ENCODE results near the gene REM1. TPM values are rescaled to one million over a fixed set of nuclear protein-coding genes. Genes with fewer than 3 reads are reported as not detected.
A peak's percentile ranks its signal among the peaks of the same experiment; 100 is the strongest.
"Not testable (repeated sequence)": the region's sequence is repeated elsewhere in the genome, so short reads cannot be mapped to it uniquely, and the experiment has no call there.

Gene REM1
- under 1 TPM; 0.27 to 0.81 TPM for total RNA-seq
- long read RNA-seq, partial matches to known transcripts, result 0 of 1 reads
- long read RNA-seq, other reads (novel, unspliced or antisense), result 1 of 1 reads

DNA sequence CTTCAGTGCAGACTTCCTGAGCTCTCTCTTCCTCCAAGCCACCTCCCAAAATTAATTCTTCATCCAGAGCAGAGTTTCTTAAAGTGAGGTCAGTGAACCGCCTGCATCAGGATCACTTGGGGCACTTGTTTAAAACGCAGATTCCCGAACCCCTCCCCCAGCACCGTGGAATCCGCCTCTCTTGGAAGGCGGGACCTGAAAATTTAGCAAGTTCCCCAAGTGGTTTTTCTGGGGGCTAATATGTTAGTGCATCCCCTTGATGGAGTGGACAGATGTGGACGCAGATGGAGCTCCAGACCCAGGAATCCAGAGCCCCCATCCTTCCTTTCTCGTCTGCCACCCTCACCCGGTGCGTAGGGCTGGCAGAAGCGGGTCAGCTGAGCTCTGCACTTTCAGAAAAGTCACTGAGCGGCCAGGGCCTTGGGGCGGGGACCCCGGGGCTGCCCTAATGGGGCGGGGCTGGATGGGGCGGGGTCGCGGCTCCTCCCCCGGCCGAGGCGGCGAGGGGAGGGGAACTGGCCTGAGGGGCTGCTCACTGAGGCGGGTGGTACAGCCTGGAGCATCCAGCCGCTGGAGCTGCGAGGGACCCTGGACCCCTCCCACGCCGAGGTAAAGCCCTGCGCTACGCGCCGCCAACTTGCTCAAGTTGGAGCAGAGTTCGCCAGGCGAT, at the start of gene REM1, which contains the start of gene DEFB124:
Gene REM1, plus strand, starts transcription at position 531 of the 670 bp plus-strand sequence. CDS start 1,158 bp downstream, outside the sequence.
Gene DEFB124, minus strand, starts transcription at position 370 of the 670 bp plus-strand sequence. CDS start 2,114 bp downstream, outside the sequence.
- DNase-seq (peak in 1 of 2 donors; percentile 12), ATAC-seq (no peak)
- intact Hi-C loops (cut with DNase I, micrococcal nuclease), result no loop called here

DNA sequence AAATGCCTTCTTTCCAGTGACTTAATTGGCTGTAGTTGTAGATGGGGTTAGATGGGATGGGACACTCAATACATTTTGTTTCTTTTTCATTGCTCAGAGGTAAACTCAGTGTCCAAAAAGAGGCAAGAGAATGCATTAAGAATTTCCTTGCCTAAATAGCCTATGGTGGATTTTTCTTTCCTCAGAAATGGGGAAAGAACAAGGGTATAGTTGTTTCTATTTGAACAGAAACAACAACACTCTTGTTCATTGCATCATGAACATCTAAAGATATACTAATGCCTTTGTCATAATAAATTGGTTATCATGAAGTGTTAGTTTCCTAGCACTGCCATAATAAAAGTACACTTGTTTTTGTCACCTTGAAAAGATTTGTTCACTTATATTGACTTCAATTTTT, 49.3 kb upstream of the REM1 start:
- intact Hi-C loops (cut with DNase I, micrococcal nuclease), result no loop called here
- DNase-seq (no peak), ATAC-seq (no peak)

DNA sequence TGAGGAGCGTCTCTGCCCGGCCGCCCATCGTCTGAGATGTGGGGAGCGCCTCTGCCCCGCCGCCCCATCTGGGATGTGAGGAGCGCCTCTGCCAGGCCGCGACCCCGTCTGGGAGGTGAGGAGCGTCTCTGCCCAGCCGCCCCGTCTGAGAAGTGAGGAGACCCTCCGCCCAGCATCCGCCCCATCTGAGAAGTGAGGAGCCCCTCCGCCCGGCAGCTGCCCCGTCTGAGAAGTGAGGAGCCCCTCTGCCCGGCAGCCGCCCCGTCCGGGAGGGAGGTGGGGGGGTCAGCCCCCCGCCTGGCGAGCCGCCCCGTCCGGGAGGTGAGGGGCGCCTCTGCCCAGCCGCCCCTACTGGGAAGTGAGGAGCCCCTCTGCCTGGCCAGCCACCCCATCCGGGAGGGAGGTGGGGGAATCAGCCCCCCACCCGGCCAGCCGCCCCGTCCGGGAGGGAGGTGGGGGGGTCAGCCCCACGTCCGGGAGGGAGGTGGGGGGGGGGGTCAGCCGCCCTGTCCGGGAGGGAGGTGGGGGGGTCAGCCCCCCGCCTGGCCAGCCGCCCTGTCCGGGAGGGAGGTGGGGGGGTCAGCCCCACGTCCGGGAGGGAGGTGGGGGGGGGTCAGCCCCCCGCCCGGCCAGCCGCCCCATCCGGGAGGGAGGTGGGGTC, 48.1 kb upstream of the REM1 start:
- intact Hi-C loops (cut with DNase I, micrococcal nuclease); DNase-seq; ATAC-seq: not testable (repeated sequence)

DNA sequence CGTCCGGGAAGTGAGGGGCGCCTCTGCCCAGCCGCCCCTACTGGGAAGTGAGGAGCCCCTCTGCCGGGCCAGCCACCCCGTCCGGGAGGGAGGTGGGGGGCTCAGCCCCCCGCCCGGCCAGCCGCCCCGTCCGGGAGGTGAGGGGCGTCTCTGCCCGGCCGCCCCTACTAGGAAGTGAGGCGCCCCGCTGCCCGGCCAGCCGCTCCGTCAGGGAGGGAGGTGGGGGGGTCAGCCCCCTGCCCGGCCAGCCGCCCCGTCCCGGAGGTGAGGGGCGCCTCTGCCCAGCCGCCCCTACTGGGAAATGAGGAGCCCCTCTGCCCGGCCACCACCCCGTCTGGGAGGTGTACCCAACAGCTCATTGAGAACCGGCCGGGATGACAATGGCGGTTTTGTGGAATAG, 47.5 kb upstream of the REM1 start:
- ATAC-seq; DNase-seq; intact Hi-C loops (cut with DNase I, micrococcal nuclease): not testable (repeated sequence)

GRCh38 chr20:31430568-31431115, 44.4 kb upstream of the REM1 start:
- intact Hi-C loops (cut with DNase I, micrococcal nuclease), result no loop called here

GRCh38 chr20:31440012-31440659, 35.0 kb upstream of the REM1 start, which contains the start of gene DEFB123:
DEFB123 (plus strand) TSS chr20:31440632; CDS start chr20:31440699, 67 bp downstream.
- ATAC-seq (no peak), DNase-seq (no peak)
- intact Hi-C loops (cut with DNase I, micrococcal nuclease), result no loop called here

More at GRCh38 chr20:31430568-31431115, 44.4 kb upstream of the REM1 start:
- ATAC-seq (no peak), DNase-seq (no peak)

- no peak for ATAC-seq
- DNase-seq, result no peak
- intact Hi-C loops (cut with DNase I, micrococcal nuclease), result no loop called here
Observed at GRCh38 chr20:31446084-31446819, 28.8 kb upstream of the REM1 start.

DNA sequence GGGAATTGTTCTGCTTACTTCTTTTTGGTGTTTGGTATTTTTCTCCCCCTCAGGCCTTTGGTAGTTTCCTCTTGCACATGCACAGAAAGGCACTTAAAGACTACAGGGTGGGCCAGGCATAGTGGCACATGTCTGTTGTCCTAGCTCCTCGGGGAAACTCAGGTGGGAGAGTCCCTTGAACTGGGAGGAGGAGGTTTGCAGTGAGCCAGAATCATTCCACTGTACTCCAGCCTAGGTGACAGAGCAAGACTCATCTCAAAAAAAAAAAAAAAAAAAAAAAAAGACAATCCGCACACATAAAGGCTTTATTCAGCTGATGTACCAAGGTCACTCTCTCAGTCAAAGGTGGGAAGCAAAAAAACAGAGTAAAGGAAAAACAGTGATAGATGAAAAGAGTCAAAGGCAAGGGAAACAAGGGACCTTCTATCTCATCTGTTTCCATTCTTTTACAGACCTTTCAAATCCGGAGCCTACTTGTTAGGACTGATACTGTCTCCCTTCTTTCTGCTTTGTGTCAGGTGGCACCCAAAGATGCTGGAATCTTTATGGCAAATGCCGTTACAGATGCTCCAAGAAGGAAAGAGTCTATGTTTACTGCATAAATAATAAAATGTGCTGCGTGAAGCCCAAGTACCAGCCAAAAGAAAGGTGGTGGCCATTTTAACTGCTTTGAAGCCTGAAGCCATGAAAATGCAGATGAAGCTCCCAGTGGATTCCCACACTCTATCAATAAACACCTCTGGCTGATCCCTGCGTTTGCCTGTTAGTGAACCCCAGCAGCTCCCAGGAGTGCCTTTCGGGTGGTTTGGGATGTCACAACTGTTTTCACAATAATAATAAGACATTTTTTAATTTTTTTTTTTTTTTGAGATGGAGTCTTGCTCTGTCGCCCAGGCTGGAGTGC, 25.3 kb upstream of the REM1 start:
- intact Hi-C loops (cut with DNase I, micrococcal nuclease), result no loop called here
- ATAC-seq, result no peak
- no peak for DNase-seq

- intact Hi-C loops (cut with DNase I, micrococcal nuclease), result no loop called here
- DNase-seq (no peak), ATAC-seq (no peak)
Observed at GRCh38 chr20:31452575-31452974, 22.5 kb upstream of the REM1 start.

DNA sequence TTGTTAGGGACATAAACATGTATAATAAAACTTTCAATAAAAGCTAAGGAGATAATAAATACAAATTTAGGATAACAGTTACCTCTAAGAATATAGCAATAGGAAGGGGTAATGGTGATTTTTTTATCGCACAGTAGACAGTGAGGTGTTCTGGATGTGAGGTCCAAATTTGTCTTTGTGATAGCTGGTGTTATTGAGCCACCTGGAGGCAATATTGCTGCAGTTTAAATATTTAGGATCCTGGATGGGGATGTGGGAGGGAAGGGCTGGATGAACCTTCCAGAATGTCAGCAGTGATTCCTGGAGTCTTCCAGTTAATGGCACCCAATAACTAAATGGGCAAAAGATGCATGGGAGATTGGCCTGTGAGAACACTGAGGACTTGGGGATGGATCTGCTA, 20.7 kb upstream of the REM1 start:
- ATAC-seq (no peak), DNase-seq (no peak)
- intact Hi-C loops (cut with DNase I, micrococcal nuclease), result no loop called here

DNA sequence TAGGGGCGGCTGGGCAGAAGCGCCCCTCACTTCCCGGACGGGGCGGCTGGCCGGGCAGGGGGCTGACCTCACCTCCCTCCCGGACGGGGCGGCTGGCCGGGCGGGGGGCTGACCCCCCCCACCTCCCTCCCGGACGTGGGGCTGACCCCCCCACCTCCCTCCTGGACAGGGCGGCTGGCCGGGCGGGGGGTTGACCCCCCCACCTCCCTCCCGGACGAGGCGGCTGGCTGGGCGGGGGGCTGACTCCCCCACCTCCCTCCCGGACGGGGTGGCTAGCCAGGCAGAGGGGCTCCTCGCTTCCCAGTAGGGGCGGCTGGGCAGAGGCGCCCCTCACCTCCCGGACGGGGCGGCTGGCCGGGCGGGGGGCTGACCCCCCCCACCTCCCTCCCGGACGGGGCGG, 4.1 kb upstream of the REM1 start:
- DNase-seq; ATAC-seq; intact Hi-C loops (cut with DNase I, micrococcal nuclease): not testable (repeated sequence)

GRCh38 chr20:31472395-31473330, 2.4 kb upstream of the REM1 start:
- ATAC-seq (no peak), DNase-seq (no peak)
- intact Hi-C loops (cut with DNase I, micrococcal nuclease), result no loop called here

- ATAC-seq, result no peak
Observed at GRCh38 chr20:31473331-31474096, 1.6 kb upstream of the REM1 start.

DNA sequence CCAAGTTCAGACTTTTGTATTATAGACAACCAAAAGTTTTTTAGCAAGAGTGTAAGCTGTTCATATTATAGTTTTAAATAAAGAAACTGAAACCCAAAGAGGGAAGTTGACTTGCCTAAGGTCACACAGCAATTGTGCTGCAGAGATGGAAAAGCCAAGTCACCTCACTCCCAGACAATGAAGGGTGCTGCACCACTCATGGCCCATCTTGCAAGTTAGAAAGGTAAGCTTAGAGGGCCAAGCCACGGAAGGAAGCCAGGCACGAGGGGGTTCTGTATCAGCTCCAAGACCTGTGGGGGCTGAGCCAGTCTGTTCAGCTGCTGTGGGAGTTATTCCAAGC, 1.0 kb upstream of the REM1 start:
- ATAC-seq (no peak), DNase-seq (no peak)
- intact Hi-C loops (cut with DNase I, micrococcal nuclease), result no loop called here

More at GRCh38 chr20:31473331-31474096, 1.6 kb upstream of the REM1 start:
- DNase-seq, result no peak
- intact Hi-C loops (cut with DNase I, micrococcal nuclease), result no loop called here

DNA sequence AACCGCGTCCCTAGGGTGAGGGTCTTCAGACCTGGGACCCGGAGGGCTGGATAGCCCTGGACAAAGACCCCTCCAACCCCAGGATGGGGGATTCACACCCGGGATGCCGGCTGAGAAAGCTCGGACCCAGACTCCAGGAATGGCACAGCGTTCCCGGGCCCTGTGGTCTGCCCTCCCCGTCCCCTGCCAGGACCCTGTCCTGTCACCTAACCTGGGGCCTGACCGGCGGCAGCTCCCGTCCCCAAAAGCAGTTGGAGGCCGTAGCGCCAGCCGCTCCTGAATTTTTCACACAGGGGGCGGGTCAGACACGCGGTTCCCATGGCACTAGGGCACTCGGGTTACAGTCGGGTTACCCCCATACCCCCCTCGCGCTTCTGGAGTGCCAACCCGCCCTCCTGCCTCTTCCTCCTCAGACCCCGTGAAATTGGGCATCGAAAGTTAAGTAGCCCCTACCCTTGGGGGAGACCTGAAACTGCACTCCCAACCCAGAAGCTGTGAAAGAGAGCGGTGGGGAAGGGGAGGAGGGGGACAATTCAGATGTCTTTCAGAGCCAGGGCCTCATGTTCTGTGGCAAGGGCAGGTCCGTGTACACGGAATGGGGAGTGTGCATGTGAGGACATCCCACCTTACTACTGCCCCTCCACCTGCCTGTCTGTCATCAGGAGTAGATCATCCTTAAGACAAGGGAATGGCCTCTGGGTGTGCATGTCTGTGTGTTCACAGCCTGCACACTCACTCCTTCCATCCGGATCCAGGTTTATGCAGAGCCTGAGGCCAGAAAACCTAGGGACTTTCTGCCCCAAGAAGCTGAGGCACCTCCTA, 595 bp downstream of the REM1 start:
- ATAC-seq, result no peak
- DNase-seq, result no peak
- intact Hi-C loops (cut with DNase I, micrococcal nuclease), result no loop called here
